ENCODE data around the gene HABP2.

The HABP2 gene

GRCh38 chr10:113609704-113610108, 56.9 kb downstream of the HABP2 start:
- no peak for FAIRE-seq

GRCh38 chr10:113610631-113611601, 58.1 kb downstream of the HABP2 start:
- FAIRE-seq = no peak

DNA sequence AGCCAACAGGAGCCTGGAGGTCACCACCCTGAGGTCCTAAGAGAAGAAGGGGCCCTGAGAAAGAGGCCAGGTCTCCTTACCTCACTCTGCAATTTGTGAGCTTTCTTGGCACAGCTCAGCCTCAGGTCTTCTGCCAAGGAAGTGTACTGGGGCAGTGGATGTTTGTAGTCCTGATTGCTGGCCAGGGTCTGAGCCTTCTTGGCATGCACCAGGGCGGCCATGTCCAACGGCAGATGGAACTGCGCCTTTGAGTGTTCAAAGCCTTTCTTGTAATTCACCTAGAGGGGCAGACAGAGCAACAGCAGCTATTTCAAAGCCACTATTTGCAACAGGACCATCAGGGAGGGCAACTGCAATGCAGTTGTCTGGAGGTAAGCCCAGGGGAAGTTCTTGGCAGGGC, 59.3 kb downstream of the HABP2 start:
- FAIRE-seq = no peak

- no peak for FAIRE-seq
These were observed 60.6 kb downstream of the HABP2 start for GRCh38 chr10:113613427-113613826.

DNA sequence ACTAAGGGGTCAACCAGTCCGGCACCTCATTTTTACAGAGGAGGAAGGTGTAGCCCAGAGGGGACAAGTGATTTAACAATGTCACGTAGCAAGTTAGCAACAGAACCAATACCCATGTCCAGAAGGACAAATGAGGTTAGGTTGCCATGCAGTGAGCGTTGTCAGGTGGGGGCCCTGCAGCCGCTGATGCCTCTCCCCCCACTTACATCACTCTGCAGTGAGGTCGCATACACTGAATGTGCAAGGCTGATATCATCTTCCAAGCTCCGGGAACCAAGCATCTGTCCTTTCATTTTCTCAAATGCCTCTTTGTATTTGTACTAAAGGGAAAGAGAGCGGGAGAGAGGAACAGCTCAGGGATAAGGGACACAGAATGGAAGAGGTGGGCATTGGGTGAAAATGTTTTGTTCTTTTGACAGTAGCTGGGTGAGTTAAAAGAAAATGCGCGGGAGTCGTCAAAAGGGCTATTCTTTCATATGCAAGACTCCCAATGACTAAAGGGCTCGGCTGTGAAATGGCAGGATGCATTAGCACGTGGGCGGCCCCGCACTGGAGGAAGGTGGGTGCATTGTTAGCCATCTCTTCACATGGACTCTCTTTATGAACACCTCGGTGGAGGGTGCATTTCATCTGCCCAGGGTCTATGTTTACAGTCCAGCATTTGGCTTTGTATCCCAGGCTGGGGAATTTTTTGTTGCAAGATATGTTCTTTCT, 61.3 kb downstream of the HABP2 start:
- no peak for FAIRE-seq

GRCh38 chr10:113616244-113617074, 63.6 kb downstream of the HABP2 start:
- FAIRE-seq = no peak

- FAIRE-seq = no peak
These were observed 64.2 kb downstream of the HABP2 start for GRCh38 chr10:113617086-113617485.

DNA sequence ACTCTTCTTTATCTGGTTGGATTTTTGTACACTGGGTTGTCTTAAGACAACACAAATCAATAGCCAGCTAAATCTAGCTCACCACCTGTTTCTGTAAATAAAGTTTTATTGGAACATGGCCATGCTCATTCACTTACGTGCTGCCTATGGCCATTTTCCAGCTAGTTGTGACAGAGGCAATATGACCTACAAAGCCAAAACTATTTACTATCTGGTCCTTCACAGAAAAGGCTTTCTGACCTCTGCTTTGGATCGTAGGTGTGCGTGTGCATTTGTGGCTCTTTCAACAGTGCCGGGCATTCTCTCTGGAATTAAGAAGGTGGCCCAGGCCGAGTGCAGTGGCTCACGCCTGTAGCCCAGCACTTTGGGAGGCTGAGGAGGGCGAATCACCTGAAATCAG, 65.5 kb downstream of the HABP2 start:
- FAIRE-seq = no peak

DNA sequence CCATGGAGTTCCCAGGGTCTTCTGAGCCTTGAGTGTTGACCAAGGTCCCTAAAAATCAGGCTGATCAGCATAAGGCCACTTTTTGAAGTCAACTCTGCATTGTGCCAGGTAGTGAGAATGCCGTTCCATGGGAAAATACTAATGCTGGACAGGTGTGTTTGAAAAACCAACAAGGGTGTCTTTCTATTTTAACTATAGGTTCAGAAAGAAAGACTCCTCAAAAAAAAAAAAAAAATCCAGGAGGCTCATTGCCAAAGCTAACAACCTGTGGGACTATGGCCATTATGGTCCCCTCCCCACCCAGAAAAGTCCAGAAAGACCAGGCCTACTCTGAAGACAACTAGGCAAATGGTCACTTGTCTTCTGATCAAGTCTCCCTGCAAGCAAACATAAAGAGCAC, 66.5 kb downstream of the HABP2 start:
- FAIRE-seq = no peak

DNA sequence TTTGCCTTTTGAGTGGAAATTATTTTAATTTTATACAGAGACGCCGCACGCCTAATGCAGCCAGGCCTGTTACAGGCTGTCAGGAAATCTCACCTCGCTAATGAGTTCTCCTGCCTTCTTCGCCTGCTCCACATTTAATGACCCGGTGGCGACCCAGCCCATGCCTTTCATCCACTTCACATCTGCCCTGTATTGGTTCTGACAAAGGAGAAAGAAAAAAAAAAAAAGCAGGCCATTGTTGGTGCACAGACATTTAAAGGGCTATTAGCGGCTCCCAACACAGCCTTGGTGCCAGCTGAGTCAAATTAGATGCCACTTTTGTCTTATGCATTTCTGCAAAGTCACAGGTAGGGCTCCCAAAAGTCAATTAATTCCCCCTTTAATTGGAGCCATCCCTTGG, 67.7 kb downstream of the HABP2 start:
- FAIRE-seq = no peak

DNA sequence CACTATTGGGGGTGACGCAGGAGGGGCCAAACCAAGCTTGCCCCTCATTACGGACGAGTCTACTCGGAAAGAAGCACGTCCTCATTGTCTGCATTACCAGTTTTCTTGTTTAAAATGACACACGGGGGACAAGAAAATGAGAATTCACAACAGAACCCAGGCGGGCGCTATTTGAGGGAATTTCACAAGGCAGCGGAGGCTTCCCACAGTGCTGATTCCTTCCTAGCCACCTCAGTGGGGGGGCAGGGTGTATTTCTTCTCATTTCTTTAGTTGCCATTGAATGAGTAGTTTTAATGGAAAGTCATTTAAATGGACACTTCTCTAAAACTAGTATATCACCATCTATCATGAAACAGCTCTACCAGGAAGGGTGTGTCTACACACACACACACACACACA, 68.1 kb downstream of the HABP2 start:
- FAIRE-seq = no peak

- FAIRE-seq = no peak
These were observed 68.9 kb downstream of the HABP2 start for GRCh38 chr10:113621799-113622198.

GRCh38 chr10:113622831-113623230, 70.0 kb downstream of the HABP2 start:
- FAIRE-seq = no peak

DNA sequence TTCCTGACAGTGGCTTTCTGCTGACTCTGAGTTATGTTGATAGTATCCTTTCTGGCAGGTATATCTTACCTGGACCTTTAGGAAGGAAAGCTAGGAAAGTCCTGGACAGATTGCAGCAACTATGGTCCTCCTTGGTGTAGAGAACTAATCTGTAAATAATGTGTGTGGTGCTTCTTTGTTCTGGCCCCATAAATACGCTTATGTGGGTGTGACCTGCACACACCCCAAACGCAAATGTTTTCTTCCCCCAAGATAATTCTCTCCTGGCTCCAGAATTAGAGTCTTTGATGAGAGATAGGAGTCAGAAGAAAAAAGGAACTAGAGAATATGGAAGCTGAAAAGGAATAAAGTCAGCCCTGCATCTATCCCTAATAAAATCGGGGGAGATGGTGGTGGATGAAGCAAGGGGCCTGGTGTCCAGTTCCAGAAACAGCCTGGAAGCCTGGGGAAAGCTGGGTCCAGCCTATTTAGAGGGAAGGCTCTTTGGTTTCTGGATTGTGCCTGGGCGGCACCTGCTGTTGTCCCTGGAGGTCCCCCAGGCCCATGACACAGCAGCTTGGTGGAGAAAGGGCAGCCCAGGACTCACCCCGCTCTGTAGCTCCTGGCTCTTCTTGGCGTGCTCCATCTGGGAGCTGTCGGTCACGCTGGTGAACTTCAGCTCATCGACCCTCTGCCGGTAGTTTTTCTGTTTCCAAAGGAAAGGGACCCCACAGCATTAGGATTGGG, 72.8 kb downstream of the HABP2 start:
- FAIRE-seq = no peak

- no peak for FAIRE-seq
These were observed 74.0 kb downstream of the HABP2 start for GRCh38 chr10:113626809-113627355.

DNA sequence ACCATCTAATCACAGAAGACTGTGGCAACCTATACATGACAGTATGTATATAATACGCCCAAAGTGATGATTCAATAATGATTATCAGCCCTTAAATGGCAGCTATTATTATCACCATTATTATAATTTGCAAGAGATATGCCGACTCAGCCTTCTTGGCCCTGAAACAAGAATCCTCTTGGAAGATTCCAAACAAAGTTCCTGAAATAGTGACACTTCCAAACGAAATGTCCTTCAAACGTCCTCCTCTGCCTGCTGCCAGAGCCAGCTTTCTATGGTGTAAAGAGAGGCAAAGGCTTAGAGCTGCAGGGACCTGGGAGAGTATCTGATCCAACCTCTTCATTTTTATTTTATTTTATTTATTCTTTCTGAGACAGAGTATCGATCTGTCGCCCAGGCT, 75.0 kb downstream of the HABP2 start:
- no peak for FAIRE-seq

DNA sequence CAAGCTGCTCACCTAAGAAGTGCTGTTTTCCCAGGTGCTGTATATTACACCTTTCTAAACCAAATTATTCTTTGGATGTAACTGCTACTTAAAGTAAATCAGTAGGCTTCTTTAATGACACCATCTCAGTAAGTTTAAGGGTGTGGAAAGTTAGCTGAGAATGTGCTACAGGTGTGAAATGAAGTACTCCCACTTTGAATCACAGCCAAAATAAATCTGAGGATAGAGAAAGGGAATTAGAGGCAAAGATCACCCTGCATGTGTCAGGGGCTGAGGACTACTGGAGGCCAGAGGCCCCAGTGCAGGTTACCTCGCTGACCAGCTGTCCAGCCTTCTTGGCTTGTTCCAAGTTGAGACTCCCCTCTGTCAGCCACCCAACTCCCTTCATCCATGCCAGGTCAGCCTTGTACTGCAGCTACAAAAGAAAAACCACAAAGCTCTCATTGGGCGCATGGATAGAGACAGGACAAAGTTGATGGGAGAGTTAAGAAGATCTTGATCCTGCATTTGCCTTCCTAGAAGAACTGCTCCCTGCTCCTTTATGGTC, 75.8 kb downstream of the HABP2 start:
- FAIRE-seq = no peak

- no peak for FAIRE-seq
These were observed 78.2 kb downstream of the HABP2 start for GRCh38 chr10:113630929-113631533.

DNA sequence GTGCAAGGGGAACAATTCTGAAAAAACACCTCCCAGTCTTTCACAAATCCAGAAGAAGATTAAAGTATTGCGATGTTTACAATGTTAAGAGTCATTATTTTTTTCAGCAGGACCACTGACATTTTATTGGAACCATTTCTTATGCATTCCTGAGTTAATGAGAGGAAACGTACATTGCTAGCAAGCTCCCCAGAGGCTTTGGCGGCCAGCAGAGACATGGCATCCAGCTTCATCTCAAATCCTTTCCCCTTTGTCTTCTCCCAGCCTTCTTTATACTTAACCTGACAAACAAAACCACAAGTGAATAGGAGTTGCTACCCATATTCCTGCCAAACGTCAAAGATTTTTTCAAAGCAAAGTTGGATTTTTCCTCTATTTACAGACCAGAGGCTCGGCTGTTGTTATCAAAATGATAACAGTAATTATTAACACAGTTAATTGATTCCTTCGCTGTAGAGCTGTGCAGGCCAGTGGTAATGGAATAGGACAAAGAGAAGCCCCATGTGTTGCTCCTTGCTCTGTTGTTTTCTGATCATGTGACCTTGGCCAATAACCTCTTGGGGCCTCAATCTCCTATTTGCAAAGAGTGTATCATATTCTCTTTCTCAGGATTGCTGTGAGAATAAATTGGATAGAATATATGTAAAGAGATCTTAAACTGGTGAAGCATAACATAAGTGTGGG, 79.0 kb downstream of the HABP2 start:
- FAIRE-seq = no peak

Measured in A204.1 (cell line).